ENCODE data around the gene PPP3CA. TPM values are rescaled to one million over a fixed set of nuclear protein-coding genes. Genes with fewer than 3 reads are reported as not detected.

Gene PPP3CA
- total RNA-seq, 1 experiment from 2014 or later = 133 TPM

GRCh38 chr4:101050088-101050836 lies 297.1 kb downstream of the PPP3CA start:
- Histone ChIP-seq H4K20me1 (ENCODE audit: insufficient read depth) (no peaks in the 10 kb centered on the region), H3K4me1 (ENCODE audit: control insufficient read depth in 1 of 2, insufficient read depth in 2 of 2, low read length in 2 of 2) (peaks cover under 1 to 10% of the 10 kb centered on the region in 2 experiments; a peak in 2 of 4 replicates), H3K36me3 (ENCODE audit: control insufficient read depth in 1 of 2, insufficient read depth in 2 of 2, low read length in 2 of 2) (no peaks in the 10 kb centered on the region), H3K27me3 (ENCODE audit: insufficient read depth, low read length) (no peaks in the 10 kb centered on the region), H2AFZ (ENCODE audit: low read depth, low read length, poor library complexity, severe bottlenecking) (no peak overlapping the region), H3K9me3 (ENCODE audit: control insufficient read depth in 1 of 2, insufficient read depth in 1 of 2, low read depth in 1 of 2, low read length in 2 of 2) (no peaks in the 10 kb centered on the region), H3K4me2 (ENCODE audit: low read length) (no peak overlapping the region), H3K9ac (ENCODE audit: low read length) (no peak overlapping the region), H3K9me2 (ENCODE audit: insufficient read depth) (no peaks in the 10 kb centered on the region), H3K27ac (ENCODE audit: low read depth, low read length) (no peak overlapping the region), H3K79me2 (ENCODE audit: insufficient read depth, low read length) (no peaks in the 10 kb centered on the region; the same call in 1 of the 2 replicates), H3K4me3 (replicated peaks in 1 of 2; ENCODE audit: low read depth in 1 of 2, low read length in 2 of 2) (no peak overlapping the region)
- ATAC-seq (no peak), DNase-seq (ENCODE audit: low read depth, low spot score) (no peak)
- no TSS peak for BruUV-seq (replicated peaks)
- intact Hi-C loops (cut with micrococcal nuclease) = no loop called here
- POLR2A ChIA-PET = interaction anchor here (0.8 kb wide), 1 partner anchor 10 kb away, joined by 3 read pairs; no protein-coding TSS in a partner anchor
- RAD21 ChIA-PET (ENCODE audit: low non-redundant PET in 1 of 2, low total read pairs in 2 of 2, uncharacterized antibody in 2 of 2, unreplicated experiment in 2 of 2) = no interaction called here
- TF ChIP-seq EZH2 (IDR thresholded peaks at IDR 0.05) (no peak), POLR2A (IDR thresholded peaks at IDR 0.05; ENCODE audit: borderline replicate concordance, extremely low read depth, insufficient read depth, insufficient read length) (no peak), CEBPB (IDR thresholded peaks at IDR 0.05; ENCODE audit: low read depth) (no peak), EZH2phosphoT487 (IDR thresholded peaks at IDR 0.05; ENCODE audit: borderline replicate concordance) (no peak)
- CTCF ChIA-PET = no interaction called here

DNA sequence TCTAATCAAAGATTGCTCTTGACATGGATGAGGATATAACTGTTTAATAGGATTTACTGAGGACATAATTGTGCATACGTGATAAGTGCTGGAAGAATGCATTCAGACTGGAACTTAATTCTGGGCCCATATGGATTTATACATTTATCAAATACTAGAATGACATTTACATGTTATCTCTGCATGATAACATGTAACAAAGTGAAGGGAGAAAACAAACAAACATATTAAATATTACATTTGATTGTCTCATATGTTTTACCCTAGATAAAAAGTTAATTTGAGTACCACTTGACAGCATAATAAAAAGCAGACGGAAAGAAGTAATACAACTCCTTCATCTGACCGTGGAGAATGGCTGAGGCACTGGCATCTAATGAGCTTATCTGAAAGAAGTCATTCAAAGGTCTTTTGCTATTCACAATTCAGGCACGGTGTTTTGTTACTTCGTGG lies 297.8 kb downstream of the PPP3CA start:
- Histone ChIP-seq H3K4me2 (ENCODE audit: low read length) (no peak overlapping the region), H3K9me2 (ENCODE audit: insufficient read depth) (no peaks in the 10 kb centered on the region), H3K4me3 (replicated peaks in 1 of 2; ENCODE audit: low read depth in 1 of 2, low read length in 2 of 2) (no peak overlapping the region), H3K36me3 (ENCODE audit: control insufficient read depth in 1 of 2, insufficient read depth in 2 of 2, low read length in 2 of 2) (no peaks in the 10 kb centered on the region), H3K9me3 (ENCODE audit: control insufficient read depth in 1 of 2, insufficient read depth in 1 of 2, low read depth in 1 of 2, low read length in 2 of 2) (no peaks in the 10 kb centered on the region), H3K9ac (ENCODE audit: low read length) (no peak overlapping the region), H2AFZ (ENCODE audit: low read depth, low read length, poor library complexity, severe bottlenecking) (no peak overlapping the region), H3K27ac (ENCODE audit: low read depth, low read length) (no peak overlapping the region), H3K79me2 (ENCODE audit: insufficient read depth, low read length) (no peaks in the 10 kb centered on the region; the same call in 1 of the 2 replicates), H3K4me1 (ENCODE audit: control insufficient read depth in 1 of 2, insufficient read depth in 2 of 2, low read length in 2 of 2) (peaks cover 7 to 17% of the 10 kb centered on the region in 2 experiments; a peak in 3 of 4 replicates), H4K20me1 (ENCODE audit: insufficient read depth) (no peaks in the 10 kb centered on the region), H3K27me3 (ENCODE audit: insufficient read depth, low read length) (no peaks in the 10 kb centered on the region)
- no TSS peak for BruUV-seq (replicated peaks)
- POLR2A ChIA-PET = no interaction called here
- CTCF ChIA-PET = no interaction called here
- TF ChIP-seq SRF (IDR thresholded peaks at IDR 0.05; ENCODE audit: low read depth) (no peak), JUND (IDR thresholded peaks at IDR 0.05) (no peak), ZFX (IDR thresholded peaks at IDR 0.05) (no peak), ZBTB33 (IDR thresholded peaks at IDR 0.05; ENCODE audit: extremely low read depth, insufficient replicate concordance, low read length) (no peak), CBX3 (IDR thresholded peaks at IDR 0.05; ENCODE audit: low read depth) (no peak), SIN3A (IDR thresholded peaks at IDR 0.05; ENCODE audit: low read depth) (no peak), EZH2phosphoT487 (IDR thresholded peaks at IDR 0.05; ENCODE audit: borderline replicate concordance) (no peak), SP1 (IDR thresholded peaks at IDR 0.05; ENCODE audit: low read depth) (no peak), ZNF274 (IDR thresholded peaks at IDR 0.05; ENCODE audit: low read depth, low read length) (no peak), EZH2 (IDR thresholded peaks at IDR 0.05) (no peak), ELF1 (IDR thresholded peaks at IDR 0.05; ENCODE audit: borderline replicate concordance, low read depth) (no peak), RAD21 (IDR thresholded peaks at IDR 0.05; ENCODE audit: low read depth) (no peak), POLR2AphosphoS5 (IDR thresholded peaks at IDR 0.05; ENCODE audit: low read depth, low read length) (no peak), YY1 (IDR thresholded peaks at IDR 0.05; ENCODE audit: extremely low read depth, insufficient replicate concordance, low read depth, low read length) (no peak), ATF3 (IDR thresholded peaks at IDR 0.05) (no peak), TCF7L2 (IDR thresholded peaks at IDR 0.05; ENCODE audit: borderline replicate concordance, extremely low read depth, insufficient read depth, insufficient read length) (no peak), EGR1 (IDR thresholded peaks at IDR 0.05; ENCODE audit: low read depth) (no peak)
- intact Hi-C loops (cut with micrococcal nuclease) = no loop called here
- RAD21 ChIA-PET (ENCODE audit: low non-redundant PET in 1 of 2, low total read pairs in 2 of 2, uncharacterized antibody in 2 of 2, unreplicated experiment in 2 of 2) = no interaction called here
- DNase-seq (ENCODE audit: low read depth, low spot score) (no peak), ATAC-seq (no peak)

Measured in HCT116 (cell line).